GM19452 (cell line): Measurements from ENCODE around the gene KCNT2.

Experiments
- ATAC-seq: cut with Tn5 transposase; IDR thresholded peaks from one replicate; pipeline ENCODE4 v1.9.1; 2021; ENCODE audit not compliant: unreplicated experiment

The KCNT2 gene

DNA sequence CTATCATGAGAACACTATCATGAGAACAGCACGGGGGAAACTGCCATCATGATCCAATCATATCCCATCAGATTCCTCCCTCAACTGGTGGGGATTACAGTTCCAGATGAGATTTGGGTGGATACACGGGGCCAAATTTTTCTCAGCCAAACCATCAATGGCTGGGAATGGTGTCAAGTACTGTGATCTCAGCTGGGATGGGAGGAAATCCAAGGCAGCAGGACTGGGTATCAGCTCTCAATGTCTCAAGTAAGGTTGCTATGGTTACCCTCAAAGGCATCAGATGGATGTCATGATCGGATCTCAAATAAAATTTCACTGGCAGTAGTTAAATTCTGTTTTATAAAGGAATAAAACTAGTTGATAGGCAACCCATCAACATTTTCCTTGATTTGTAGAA, 399.0 kb downstream of the KCNT2 start:
- no peak for ATAC-seq

DNA sequence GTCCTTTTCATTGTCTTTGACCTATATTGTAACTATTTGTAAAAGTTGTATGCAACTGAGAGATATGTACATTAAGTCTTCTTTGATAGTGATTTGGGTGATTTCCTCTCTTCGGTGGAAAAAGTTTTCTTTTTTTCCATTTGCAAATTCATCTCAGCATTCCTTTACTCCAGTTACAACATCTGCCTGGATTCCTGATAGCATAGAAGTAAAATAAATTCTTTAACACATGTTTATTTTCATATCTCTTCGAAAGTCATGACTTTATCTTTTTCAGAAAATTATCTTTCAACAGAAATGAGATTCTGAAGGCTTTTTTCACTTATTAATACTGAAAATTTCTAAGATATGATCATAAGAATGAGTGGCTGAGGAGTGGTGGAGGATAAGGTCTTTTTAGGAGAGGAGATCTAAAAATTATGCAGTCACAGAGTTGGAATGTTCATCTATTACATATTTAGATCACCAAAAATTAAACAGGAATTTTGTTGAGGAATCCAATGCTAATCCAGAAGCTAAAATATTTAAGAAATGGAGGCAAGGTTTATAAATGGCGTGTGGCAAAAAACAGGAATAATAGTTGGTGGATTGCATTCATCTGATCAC, 400.5 kb downstream of the KCNT2 start:
- ATAC-seq, result no peak

GRCh38 chr1:196205882-196206281, 402.4 kb downstream of the KCNT2 start:
- no peak for ATAC-seq

GRCh38 chr1:196196486-196196885, 411.8 kb downstream of the KCNT2 start:
- ATAC-seq, result no peak

- ATAC-seq, result no peak
Observed at GRCh38 chr1:196193896-196194559, 414.2 kb downstream of the KCNT2 start.

GRCh38 chr1:196183941-196184340, 424.3 kb downstream of the KCNT2 start:
- ATAC-seq, result no peak

GRCh38 chr1:196181594-196181878, 426.7 kb downstream of the KCNT2 start:
- ATAC-seq, result no peak

- ATAC-seq, result no peak
Observed at GRCh38 chr1:196180847-196181593, 427.2 kb downstream of the KCNT2 start.

- no peak for ATAC-seq
Observed at GRCh38 chr1:196178083-196178635, 430.1 kb downstream of the KCNT2 start.
